ENCODE measurements around the gene SLC66A3.

SLC66A3 gene

GRCh38 chr2:11134349-11134748, 20.9 kb upstream of the SLC66A3 start:
- DNase-seq (ENCODE audit: low read depth): no peak

DNA sequence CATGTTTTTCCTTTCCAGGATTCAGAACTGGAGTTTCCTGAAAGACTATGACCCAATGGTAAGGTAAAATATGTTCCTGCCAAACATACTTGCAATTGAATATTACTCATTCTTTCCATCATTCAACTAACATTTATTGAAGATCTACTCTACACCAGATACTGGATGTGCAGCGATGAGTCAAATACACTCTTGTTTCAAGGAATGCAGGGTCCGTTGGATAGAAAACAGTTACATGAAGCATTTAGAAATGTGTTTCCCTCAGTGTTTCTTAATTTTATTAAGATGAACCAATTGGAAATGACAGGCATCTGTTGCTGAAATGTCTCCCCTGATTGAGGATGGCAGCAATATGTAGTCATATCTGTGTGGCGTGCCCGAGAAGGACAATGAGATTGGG, 14.8 kb upstream of the SLC66A3 start:
- DNase-seq (ENCODE audit: low read depth): no peak

DNA sequence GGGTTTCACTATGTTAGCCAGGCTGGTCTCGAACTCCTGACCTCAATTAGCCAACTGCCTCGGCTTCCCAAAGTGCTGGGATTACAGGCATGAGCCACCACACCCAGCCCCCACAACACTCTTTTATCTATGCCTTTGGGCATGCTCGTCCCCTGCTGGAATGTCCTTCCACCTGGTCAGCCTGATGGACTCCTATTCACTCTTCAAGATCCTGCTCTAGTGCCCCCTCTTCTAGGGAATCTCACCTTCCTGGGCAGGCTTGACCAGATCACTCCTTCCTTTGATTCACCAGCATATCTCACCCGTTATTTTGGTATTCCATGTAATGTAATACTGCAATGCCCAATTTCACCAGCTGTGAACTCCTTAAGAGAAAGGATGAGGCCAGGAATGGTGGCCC, 13.9 kb upstream of the SLC66A3 start:
- no peak for DNase-seq (ENCODE audit: low read depth)

GRCh38 chr2:11142330-11142729, 12.9 kb upstream of the SLC66A3 start:
- no peak for DNase-seq (ENCODE audit: low read depth)

DNA sequence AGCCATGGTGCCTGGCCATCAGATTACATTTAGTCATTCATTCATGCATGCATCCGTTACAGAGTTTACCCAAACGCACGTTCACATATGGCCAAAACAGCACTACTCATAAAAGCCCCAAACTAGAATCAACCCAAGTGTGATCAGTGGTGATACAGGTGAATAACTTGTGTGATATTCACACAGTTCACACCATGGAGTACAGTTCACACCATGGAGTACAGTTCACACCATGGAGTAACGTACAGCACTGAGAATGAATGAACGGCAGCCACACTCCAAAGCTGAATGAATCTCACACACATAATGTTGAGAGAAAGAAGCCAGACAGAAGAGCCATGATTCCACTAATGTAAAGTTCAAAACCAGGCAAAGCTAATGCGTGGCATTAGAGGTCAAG, 12.3 kb upstream of the SLC66A3 start:
- no peak for DNase-seq (ENCODE audit: low read depth)

DNA sequence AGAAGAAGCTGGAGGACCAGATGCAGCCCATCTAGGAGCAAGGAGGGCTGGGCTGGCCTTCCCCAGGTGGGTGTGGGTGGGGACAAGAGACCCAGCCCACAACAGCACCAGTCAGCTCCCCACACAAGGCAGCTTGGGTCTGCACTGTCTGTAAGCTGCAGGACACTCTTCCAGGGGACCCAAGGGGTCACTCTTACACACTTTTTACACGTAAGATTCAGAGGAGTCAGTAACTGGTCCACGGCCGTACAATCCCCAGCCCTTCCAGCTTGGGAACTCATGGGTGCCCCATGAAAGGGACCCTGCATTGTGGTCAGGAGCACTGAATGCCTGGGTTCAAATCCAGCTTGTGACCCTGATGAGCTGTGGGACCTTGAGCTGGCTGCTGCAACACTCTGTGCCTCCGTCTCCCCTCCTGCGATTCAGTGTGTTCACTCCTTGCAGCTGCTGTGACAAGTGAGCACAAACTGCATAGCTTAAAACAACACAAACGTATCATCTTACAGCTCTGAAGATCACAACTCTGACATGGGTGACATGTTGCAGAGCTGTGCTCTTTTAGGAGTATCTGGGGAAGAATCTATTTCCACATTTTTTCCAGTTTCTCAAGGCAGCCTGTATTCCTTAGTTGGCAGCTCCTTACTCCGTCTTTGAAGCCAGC, 11.1 kb upstream of the SLC66A3 start:
- no peak for DNase-seq (ENCODE audit: low read depth)

- DNase-seq (ENCODE audit: low read depth): no peak
Observed at GRCh38 chr2:11144738-11145079, 10.6 kb upstream of the SLC66A3 start.

DNA sequence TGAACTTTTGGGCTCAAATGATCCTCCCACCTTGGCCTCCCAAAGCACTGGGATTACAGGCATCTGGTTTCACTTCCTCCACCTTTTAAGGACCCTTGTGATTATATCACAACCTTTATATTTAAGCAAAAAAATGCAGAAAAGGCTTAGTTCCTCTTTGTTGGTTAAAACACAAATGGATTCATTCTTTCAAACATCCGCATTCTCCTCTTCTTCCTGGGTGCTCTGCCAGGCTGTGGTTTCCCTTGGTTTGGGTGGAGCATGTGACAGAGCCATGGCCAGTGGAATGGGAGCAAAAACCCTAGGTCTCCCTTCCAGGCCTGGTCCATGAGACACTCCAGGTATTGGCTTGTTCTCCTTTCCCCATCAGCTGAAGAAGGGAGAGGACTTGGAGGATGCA, 9.9 kb upstream of the SLC66A3 start:
- DNase-seq (ENCODE audit: low read depth): no peak

DNA sequence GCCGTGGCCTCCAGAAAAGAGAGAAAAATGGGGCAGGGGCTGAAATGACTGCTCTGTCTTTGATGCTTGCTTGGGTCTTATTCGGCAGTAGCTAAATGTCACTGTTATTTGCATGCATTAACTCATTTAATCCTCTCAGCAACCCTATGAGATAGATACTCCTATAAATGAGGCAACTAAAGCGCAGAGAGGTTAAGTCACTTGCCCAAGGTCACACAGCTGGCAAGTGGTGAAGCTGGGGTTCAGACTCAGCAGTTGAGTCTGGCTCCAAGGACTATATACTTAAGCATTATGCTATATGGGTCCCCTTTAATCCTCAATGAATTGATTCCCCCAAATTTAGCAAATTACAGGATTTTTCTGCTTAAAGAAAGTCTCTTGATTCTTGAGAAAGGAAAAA, 9.2 kb upstream of the SLC66A3 start:
- no peak for DNase-seq (ENCODE audit: low read depth)

DNA sequence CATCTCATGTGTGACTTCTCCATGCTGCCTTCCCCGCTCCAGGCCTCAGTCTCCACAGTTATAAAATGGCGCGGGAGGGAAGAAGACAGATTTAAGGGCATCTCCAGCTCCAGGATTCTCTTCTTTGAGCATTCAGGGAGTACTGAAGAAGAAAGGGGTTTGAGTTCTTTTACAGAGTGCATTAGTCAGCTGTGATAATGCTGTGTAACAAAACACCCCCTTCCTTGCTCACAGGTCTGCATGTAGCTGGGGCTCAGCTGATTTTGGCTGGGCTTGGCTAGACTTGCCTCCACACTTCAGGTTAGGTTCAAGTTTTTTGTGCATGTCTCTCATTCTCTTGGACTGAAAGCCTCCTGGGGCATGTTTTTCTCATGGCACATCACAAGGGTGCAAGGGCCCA, 8.0 kb upstream of the SLC66A3 start:
- no peak for DNase-seq (ENCODE audit: low read depth)

GRCh38 chr2:11152591-11152990, 2.7 kb upstream of the SLC66A3 start:
- DNase-seq (ENCODE audit: low read depth): no peak

- no peak for DNase-seq (ENCODE audit: low read depth)
Observed at GRCh38 chr2:11154016-11154922, 998 bp upstream of the SLC66A3 start.

- peak; percentile 58 for DNase-seq (ENCODE audit: low read depth)
Observed at GRCh38 chr2:11154923-11155380, 315 bp upstream of the SLC66A3 start.

- DNase-seq (ENCODE audit: low read depth): no peak
Observed at GRCh38 chr2:11156396-11157075, 1.3 kb downstream of the SLC66A3 start.

DNA sequence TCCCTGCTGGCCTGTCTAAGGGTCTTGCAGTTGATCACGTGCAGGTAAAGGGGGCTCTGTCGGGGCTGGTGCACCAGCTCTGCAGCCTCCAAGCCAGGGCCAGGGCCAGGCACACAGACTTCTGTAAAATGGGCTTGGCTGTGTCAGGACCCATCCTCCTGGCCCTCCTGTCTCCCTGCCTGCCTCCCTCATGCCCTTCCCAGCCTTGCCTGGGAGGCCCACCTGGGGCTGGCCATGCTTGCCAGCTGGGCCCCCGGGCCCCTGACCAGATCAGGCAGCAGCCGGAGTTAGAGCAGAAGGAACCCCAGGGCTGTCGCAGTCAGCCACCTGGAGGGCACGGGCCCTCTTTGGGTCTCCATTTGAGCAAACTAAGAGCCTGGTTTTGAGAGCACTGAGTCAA, 2.0 kb downstream of the SLC66A3 start:
- DNase-seq (ENCODE audit: low read depth): no peak

DNA sequence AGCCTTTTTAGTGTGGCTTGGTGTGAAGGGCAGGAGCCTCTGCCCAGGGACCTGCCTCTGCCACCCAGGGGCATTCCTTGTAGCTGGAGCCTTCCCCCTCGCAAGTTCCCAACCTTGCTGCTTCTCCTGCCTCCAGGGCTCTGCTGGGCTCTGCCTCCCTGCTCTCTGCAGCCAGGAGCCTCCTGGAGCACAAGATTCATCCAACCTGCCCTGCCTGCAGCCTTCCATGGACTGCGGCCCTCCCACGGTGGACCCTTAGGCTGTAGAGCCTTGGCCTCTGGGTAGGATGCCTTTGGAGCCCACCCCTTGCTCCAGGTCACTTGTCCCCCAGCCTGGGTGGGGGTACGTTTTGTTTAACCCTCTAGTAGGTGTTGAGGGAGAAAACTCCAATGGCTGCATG, 2.5 kb downstream of the SLC66A3 start:
- no peak for DNase-seq (ENCODE audit: low read depth)

- no peak for DNase-seq (ENCODE audit: low read depth)
Observed at GRCh38 chr2:11158916-11159573, 3.8 kb downstream of the SLC66A3 start.

- no peak for DNase-seq (ENCODE audit: low read depth)
Observed at GRCh38 chr2:11159574-11160170, 4.4 kb downstream of the SLC66A3 start.

- no peak for DNase-seq (ENCODE audit: low read depth)
Observed at GRCh38 chr2:11160256-11160655, 5.0 kb downstream of the SLC66A3 start.

- no peak for DNase-seq (ENCODE audit: low read depth)
Observed at GRCh38 chr2:11160731-11161455, 5.6 kb downstream of the SLC66A3 start.

DNA sequence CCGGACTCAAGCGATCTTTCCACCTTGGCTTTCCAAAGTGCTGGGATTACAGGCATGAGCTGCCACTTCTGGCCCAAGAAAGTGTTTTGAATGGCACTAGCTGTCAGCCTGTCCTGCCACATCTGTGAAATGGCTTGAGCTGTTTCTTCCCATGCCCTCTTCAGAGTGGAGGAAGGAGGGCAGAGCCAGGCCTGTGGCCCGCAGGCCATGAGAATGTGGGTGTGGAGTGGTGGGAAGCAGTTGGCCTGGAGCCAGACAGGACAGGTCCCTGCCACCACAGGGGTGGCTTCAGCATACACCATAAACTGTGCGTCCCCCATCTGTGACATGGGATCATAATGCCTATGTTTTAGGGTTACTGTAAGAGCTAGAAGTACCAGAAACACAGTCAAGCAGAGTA, 6.5 kb downstream of the SLC66A3 start:
- no peak for DNase-seq (ENCODE audit: low read depth)

Data from GM04503 (cell line).